ENCODE results near the gene MTMR11.

DNA sequence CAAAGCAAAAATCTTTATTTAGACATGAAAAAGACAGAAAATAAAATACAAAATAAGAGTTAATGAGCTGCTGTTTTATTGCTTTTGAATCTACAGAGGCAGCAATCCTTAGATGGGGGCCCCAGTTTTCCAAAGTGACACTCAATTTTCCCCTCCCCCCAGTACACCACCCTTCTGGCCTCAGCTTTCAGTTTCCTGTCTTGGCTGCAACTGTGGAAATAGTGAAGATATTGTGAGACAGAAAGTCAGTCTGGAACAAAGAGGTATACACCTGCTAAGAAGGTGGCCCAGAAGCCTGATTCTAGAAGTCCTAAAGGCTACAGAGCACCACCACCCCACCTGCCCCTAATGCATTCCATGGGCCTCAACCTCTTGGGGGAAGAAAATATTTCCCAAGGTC lies 1.1 kb upstream of the MTMR11 start:
- TF ChIP-seq EZH2 (IDR thresholded peaks at IDR 0.05) = no peak
- no peak for TF ChIP-seq POLR2AphosphoS5 (IDR thresholded peaks at IDR 0.05; ENCODE audit: borderline replicate concordance, low read depth, low read length)
- no peak for TF ChIP-seq FOXP2 (optimal IDR thresholded peaks at IDR 0.05; ENCODE audit: control extremely low read depth, extremely low read length, insufficient read depth)

All from SK-N-MC (cell line).